Fibroblast of skin of left quadriceps (primary cell): ENCODE data around the gene BRAT1.
"Not testable (repeated sequence)": the region's sequence is repeated elsewhere in the genome, so short reads cannot be mapped to it uniquely, and the experiment has no call there.

Experiments used
- DNase-seq, 2 experiments: peaks; one replicate each; pipeline ENCODE4 v3.0.0-alpha.2; 2013; ENCODE audit warnings: low read depth in 2 of 2

The BRAT1 gene

DNA sequence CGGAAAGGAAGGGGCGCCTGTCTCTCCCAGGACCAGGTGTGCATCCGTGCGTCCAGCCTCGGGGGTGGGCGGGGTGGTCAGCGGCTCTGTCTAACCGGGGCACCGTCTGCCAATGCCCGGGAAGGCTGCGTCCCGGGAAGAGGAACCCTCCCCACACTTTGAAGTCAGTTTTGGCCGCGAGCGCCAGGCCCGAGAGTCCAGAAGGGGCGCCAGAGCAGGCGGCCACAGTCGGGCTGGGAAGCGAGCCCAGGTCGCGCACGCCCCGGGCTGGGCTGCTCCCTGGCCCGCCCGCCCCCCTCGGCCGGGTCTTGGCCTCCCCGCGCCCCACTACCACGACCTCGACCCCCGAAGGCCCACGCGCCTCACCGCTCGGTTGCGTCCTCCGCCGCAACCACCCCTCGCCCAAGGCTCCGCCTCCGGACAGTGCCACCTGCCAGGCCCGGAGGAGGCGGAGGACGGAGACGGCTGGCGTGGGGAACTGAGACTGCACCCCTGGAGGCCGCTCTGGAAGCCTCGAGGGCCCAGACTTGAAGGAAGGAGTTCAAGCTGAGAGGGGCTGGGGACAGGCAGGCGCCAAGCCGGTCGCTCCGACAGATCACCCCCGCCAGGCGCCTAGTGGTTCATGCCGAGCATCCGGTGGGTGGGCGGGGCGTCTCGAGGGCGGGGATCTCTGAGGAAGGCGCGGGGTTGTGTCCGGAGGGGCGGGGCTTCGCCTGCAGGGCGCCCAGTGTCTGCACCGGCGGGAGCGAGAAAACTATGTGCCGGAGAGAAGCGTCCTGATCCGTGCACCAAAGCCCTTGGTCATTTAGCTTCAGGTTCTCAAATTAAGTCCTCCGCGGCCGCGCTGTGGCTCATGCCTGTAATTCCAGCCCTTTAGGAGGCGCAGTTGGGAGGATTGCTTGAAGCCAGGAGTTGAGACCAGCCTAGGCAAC is at the start of gene BRAT1:
TSS of gene BRAT1 (minus strand) at position 404 of the 932 bp plus-strand sequence. CDS start 1,093 bp downstream, outside the sequence.
- peak; percentile 76 to 78 for DNase-seq

DNA sequence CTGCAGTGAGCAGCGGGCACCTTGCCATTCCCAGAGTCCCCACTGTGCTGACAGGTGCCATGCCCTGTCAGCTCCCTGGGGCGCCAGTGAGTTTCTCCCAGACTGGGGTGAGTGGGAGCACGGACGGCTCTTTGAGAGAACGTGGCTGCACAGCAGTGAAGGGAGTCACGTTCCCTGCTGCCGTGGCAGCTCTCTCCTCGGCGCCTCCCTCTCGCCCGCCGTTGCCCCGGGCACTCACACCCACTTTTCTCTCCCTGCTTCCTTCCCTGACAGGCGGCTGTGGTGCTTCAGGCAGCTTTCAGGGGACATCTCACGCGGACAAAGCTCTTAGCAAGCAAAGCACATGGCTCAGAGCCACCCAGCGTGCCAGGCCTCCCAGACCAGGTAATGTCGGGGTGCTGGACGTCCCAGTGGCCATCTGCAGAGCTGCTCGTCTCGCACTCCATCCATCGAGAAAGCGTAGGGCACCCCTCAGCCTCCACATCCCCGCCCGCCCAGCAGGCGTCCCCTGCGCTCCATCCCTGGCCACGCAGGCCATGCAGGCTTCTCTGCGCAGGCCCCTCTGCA is 49.4 kb upstream of the BRAT1 start:
- DNase-seq: no peak

GRCh38 chr7:2603044-2603965 is 48.0 kb upstream of the BRAT1 start:
- DNase-seq: no peak

- DNase-seq: no peak
These were observed 47.2 kb upstream of the BRAT1 start for GRCh38 chr7:2602406-2603043.

- no peak for DNase-seq
These were observed 46.6 kb upstream of the BRAT1 start for GRCh38 chr7:2601907-2602306.

GRCh38 chr7:2601065-2601464 is 45.7 kb upstream of the BRAT1 start:
- DNase-seq: no peak

DNA sequence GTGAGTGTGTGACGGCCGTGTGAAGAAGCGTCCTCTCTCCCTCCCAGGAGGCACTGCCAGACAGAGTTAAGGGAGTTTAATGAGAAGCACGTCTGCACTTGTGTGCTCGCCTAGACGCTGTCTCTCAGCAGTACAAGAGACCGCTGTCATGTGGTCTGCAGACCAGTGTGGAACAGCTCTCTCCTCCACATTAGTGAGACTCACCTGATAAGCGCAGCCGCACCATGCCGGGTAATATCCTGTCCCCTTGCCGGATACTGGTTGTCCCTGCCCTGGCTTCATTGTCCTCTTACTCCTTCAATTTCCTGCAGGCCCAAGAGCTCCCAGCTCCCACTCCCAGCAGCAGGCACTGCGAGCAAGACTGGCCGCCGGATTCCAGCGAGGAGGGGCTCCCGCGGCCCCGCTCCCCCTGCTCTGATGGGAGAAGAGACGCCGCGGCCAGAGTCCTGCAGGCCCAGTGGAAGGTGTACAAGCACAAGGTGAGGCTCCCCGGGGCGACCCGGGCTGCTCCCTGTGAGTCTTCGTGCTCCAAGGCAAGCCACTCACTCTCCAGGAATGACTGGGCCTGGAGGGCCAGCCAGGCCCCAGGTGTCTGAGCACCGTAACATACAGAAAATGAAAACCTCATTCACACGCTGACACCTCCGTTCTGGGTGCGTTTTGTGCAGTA is 43.0 kb upstream of the BRAT1 start:
- DNase-seq: no peak

DNA sequence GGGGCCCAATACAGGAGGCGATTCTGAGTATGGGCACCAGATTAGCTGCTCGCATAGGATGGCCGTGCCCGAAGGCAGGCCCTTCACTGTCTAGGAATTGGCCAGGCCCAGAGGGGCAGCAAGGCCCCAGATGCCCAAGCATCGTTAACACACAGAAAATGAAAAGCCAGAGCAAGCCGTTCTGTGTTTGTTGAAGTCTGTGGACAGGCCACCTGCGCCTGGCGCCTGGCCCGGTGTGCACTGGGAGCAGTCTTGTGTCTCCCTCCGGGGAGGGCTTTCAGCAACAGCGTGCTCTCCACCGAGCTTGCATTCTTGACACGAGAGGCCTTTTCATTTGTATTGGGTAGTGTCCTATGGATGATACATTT is 41.9 kb upstream of the BRAT1 start:
- no peak for DNase-seq

DNA sequence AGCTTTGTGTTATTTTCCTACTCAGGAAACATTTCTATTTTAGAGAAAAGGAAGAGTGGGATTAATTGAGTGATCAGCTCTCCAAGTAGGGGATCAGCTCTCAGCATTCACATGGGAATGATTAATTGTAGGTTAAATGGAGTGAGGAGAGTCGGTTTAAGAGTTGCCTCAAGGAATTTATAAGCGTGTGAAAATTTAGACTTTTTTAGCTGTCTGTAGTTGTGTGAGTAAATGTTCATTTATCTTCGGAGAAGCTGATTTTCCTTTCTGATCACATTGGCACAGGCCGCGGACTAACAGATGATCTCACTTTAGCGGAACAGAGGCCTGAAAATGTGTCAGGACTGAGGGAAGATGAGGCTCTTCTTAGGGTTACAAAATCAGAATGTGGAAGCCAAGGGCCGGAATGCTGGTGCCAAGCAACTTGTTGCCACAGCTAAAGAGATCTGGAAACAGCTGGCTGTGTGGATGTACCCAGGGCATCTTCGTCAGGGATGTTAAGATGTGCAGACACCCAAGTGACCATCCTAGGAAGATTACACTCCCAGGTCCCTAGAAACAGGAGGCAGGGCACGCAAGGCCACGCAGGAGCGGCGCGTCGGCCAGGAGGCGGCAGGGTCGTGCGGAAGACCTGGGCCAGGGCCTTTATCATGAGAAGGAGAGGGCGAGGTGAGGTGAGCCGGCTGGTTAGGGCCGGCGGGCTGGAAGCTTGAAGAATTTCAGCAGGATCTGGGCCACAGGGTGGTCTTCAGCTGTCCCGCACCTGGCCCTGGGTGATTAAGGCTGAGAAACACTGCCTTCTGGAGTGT is 41.3 kb upstream of the BRAT1 start:
- no peak for DNase-seq

DNA sequence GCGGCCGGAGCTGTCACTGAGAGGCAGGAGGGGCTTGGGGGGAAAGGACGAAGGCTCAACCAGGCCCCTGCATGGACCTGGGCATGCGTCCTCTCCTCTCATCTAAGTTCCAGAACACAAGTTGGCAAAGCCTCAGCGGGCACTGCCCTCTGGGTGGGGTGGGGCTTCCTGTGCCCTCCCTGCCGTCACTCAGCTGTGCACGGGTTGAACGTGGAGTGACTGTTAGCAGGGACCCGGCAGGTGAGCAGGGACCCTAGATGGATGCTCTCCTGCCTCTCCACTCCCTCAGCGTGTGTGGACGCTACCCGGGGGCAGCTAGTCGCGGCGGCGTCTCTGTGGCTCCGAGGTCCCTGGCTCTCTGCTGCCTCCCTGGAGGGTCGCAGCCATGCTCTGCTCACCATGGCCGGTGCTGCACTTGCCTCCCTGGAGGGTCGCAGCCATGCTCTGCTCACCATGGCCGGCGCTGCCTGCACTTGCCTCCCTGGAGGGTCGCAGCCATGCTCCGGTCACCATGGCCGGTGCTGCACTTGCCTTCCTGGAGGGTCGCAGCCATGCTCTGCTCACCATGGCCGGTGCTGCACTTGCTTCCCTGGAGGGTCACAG is 40.0 kb upstream of the BRAT1 start:
- no peak for DNase-seq

GRCh38 chr7:2594599-2594998 is 39.3 kb upstream of the BRAT1 start:
- DNase-seq: no peak

DNA sequence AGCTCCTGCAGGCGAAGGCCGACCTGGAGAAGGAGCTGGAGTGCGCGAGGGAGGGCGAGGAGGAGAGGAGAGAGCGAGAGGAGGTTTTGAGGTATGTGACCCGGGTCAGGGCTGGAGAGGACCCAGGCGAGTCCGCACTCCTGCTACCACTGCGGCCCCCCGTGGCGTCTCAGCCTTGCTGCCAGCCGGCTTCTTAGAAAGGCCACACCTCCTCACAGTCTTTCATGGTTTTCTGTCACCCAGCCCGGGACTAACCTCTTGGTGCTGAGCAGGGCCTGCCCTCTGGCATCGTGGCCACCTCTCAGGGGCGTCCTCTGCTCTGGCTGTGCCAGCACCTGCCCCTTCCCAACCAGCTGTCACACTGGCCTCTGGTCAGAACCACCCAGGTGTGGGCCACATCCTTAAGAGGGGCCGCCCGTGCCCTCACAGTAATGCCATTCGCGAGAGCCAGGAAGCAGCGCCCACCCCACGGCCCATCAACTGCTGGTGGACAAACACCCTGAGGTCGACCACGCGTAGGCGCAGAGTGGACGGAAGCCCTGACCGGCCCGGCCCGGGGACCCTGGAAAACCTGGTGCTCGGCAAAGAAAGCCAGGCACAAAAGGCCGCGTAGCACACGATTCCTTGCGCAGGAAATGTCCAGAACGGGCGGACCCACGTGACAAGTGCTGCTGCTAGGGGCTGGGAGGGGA is 37.9 kb upstream of the BRAT1 start:
- no peak for DNase-seq

GRCh38 chr7:2592375-2592865 is 37.1 kb upstream of the BRAT1 start:
- DNase-seq: no peak

GRCh38 chr7:2589941-2590340 is 34.6 kb upstream of the BRAT1 start:
- DNase-seq: not testable (repeated sequence)

DNA sequence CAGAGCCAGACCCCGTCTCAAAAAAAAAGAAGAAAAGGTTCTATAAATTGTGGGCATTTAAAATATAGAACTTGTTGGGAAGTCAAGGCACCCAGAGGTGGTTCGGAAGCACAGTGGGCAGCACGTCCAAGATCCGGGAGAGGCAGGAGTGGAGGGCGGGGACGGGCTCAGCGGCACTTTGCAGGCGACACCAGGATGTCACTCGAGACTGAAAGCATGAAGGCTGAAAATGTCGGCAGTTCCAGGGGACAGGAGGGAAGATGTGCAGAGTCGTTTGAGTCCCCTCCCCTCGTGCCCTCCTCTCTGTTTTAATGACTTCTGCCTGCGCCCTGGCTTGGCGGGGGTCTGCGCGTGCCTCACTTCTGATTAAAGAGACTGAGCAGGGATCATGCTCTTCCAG is 34.0 kb upstream of the BRAT1 start:
- DNase-seq: no peak

- no peak for DNase-seq
These were observed 32.5 kb upstream of the BRAT1 start for GRCh38 chr7:2587778-2588177.

DNA sequence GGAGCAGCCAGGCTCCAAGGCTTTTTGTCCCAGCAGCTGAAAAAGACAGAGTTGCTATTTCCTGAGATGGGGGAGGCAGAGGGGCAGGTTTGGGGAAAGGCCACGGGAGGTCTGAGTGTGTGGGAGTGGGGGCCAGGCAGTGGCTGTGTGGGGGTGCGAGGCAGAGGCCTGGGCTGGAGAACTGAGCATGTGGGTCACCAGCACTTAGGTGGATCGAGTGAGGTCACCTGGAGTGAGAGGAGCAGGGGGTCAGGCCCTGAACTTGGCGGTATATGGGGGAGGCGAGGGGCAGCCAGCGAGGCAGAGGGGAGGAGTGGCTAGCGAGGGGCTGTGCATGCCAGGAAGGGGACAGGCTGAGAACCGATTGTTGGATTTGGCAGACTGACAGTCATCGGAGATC is 31.8 kb upstream of the BRAT1 start:
- DNase-seq: no peak

- DNase-seq: no peak
These were observed 31.1 kb upstream of the BRAT1 start for GRCh38 chr7:2586326-2587020.

GRCh38 chr7:2585446-2585845 is 30.1 kb upstream of the BRAT1 start:
- DNase-seq: no peak
